ENCODE data around the gene PLEKHJ1.

PLEKHJ1 gene

DNA sequence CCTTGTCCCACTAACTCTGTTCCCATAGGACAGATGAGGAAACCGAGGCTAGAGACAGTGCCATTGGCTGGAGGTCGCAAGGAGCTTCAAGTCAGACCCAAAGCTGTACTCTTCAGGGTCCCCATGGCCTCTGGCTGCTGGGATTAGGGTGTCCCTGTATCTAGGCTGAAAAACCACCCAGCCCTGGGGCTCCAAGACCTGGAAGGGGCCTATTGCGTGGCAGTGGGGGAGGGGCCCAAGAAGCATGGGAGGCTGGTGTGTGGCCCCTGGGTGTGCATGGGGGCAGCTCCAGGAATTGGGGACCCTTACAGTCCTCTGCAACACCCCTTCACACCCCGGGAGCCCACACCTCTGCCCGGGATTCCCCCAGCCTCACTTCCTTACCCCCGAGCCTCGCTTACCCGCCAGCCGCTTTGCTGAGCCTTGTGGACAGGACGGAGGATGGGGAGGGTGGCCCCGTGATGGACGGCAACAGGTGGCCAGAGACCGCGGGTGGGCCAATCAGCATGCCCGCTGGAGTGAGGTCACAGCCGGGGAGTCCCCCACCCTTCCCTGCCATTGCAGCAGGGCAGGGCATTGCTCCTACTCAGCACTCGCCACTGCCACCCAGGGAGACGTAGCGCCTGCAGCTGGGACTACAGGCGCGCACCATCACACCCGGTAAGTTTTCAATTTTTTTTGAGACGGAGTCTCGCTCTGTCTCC lies 20.0 kb upstream of the PLEKHJ1 start, which contains the start of gene JSRP1:
TSS of gene JSRP1 (minus strand) at position 436 of the 704 bp plus-strand sequence. CDS start 1,103 bp downstream, outside the sequence.
- Histone ChIP-seq H3K9me3 (ENCODE audit: control insufficient read depth, insufficient read depth, low read length) (no peaks in the 10 kb centered on the region), H3K4me1 (ENCODE audit: insufficient read depth, low read length) (no peaks in the 10 kb centered on the region), H3K9ac (ENCODE audit: low read depth, low read length) (no peak within 1 kb of the TSS)

DNA sequence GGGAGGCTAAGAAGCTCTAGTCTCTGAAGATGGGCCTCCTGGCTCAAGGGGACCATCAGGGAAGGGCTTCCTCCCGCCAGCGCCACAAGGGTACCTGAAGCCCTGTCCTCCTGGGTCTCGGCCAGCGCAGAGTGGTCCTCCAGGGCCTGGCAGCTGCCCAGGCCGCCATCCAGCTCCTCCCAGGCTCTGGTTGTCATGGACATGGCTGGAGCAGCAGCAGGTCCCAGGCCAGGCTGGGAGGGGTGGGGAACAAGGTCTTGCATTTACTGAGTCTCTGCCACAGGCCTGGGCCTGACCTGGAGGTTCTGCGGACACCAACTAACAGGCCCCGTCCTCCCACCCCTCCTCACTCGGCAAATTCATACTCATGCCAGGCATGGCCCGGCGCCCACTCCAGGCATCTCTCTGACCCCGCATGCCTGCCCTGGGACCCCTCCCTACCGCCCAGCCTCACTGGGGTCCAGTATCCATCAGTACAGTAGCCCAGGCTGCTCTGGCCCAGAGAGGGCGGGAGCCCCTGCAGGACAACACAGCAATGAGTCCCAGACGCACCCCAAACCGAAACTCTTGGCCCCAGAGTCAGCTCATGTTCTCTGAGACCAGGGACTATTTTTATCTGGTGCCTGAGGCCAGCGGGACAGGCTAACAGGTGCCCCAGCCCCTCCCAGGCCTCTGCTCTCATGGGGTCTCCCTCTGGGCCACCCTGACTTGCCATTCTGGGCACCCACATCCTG lies 19.1 kb upstream of the PLEKHJ1 start:
- H3K9ac ChIP-seq (ENCODE audit: low read depth, low read length): no peak overlapping the region
- no peaks in the 10 kb centered on the region for H3K36me3 ChIP-seq (ENCODE audit: insufficient read depth, low read length)
- H3K4me1 ChIP-seq (ENCODE audit: insufficient read depth, low read length): no peaks in the 10 kb centered on the region
- no peaks in the 10 kb centered on the region for H3K9me3 ChIP-seq (ENCODE audit: control insufficient read depth, insufficient read depth, low read length)

More for the DNA sequence above, 20.0 kb upstream of the PLEKHJ1 start, which contains the start of gene JSRP1:
- H3K36me3 ChIP-seq (ENCODE audit: insufficient read depth, low read length): no peaks in the 10 kb centered on the region

DNA sequence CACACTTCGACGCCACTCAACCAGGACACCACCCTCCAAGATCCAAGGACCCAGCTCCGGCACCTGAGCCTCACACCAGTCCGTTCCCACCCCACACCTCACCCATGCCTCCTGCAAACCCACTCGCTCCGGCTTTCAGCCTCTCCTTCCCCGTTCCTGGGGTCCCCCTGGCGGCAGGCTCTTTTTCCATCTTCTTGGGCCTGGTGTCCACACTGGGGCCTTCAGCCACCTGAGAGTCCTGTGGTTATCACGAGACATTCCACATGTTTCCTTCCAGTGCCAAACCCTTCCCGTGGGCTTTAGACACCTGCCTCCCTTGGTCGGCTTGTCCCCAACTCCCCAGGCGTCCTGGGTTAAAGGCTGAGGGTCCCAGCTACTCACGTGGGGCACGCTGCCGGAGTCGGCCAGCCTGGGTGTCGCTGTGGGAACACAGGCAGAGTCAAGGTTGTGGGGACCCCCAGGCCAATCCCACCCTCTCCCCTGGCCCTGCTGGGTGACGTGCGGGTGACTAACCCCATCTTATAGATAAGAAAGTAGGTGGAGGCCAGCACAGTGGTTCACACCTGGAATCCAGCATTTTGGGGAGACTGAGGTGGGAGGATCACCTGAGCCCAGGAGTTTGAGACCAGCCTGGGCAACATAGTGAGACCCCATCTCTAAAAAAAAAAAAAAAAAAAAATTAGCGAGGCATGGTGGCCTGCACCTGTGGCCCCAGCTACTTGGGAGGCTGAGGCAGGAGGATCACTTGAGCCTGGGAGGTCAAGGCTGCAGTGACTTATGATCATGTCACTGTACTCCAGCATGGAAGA lies 18.1 kb upstream of the PLEKHJ1 start:
- no peaks in the 10 kb centered on the region for H3K4me1 ChIP-seq (ENCODE audit: insufficient read depth, low read length)
- H3K9ac ChIP-seq (ENCODE audit: low read depth, low read length): peak overlapping the region; percentile 63; the same call in 1 of the 2 replicates
- no peaks in the 10 kb centered on the region for H3K36me3 ChIP-seq (ENCODE audit: insufficient read depth, low read length)
- H3K9me3 ChIP-seq (ENCODE audit: control insufficient read depth, insufficient read depth, low read length): no peaks in the 10 kb centered on the region

GRCh38 chr19:2253106-2254063 lies 17.3 kb upstream of the PLEKHJ1 start:
- Histone ChIP-seq H3K9ac (ENCODE audit: low read depth, low read length) (peak overlapping the region; percentile 63), H3K4me1 (ENCODE audit: insufficient read depth, low read length) (no peaks in the 10 kb centered on the region), H3K9me3 (ENCODE audit: control insufficient read depth, insufficient read depth, low read length) (no peaks in the 10 kb centered on the region), H3K36me3 (ENCODE audit: insufficient read depth, low read length) (no peaks in the 10 kb centered on the region)

DNA sequence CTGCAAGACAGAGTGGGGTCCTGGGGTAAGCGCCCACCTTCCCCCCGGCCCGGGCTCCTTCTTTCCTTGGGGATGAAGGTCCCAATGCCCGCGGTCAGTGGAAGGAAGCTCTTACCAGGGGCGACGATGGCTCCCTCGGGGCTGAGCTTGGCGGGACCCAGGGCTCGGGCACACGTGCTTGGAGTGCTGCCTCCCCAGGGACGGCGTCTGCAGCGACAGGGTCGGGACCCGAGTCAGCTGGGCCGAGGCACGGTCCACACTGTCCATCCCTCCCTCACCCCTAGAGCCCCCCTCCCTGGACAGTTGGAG lies 16.6 kb upstream of the PLEKHJ1 start:
- H3K4me1 ChIP-seq (ENCODE audit: insufficient read depth, low read length): no peaks in the 10 kb centered on the region
- H3K9me3 ChIP-seq (ENCODE audit: control insufficient read depth, insufficient read depth, low read length): no peaks in the 10 kb centered on the region
- H3K9ac ChIP-seq (ENCODE audit: low read depth, low read length): peak overlapping the region; percentile 63
- H3K36me3 ChIP-seq (ENCODE audit: insufficient read depth, low read length): no peaks in the 10 kb centered on the region

DNA sequence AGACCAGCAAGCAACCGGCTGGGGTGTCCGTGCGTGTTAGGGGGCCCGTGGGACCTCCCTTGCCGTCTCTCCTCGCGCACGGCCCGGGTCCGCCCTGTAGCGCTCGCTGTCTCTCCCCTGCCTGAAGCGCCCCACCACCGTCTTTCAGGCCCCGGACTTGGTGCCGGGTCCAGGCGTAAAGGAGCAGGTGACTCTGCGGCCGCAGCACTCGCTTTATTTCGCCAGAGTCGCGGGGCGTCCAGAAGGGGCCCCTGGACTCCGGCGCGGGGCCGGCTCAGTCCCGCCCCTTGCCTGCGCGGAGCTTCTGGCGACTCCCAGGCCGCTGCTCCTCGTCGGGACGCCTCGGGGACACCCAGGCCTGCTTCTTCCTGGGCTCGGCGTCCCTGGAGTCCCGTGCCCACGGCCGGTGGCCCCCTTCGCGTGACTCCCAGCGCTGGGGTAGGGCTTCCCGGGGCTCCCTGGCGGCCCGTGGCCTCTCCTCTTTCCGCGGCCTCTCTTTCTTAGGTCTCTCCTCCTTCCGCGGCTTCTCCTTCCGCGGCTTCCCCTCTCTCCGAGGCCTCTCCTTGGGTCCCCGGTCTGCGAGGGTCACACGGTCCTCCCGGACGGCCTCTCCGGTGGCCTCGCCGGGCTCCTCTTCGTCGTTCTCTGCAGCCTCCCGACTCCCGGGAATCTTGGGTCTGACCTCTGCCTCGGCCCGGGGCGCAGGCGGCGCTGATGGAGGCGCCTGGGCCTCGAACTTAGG lies 16.1 kb upstream of the PLEKHJ1 start:
- H3K4me1 ChIP-seq (ENCODE audit: insufficient read depth, low read length): no peaks in the 10 kb centered on the region
- peak overlapping the region; percentile 63; the same call in 1 of the 2 replicates for H3K9ac ChIP-seq (ENCODE audit: low read depth, low read length)
- no peaks in the 10 kb centered on the region for H3K36me3 ChIP-seq (ENCODE audit: insufficient read depth, low read length)
- H3K9me3 ChIP-seq (ENCODE audit: control insufficient read depth, insufficient read depth, low read length): no peaks in the 10 kb centered on the region

DNA sequence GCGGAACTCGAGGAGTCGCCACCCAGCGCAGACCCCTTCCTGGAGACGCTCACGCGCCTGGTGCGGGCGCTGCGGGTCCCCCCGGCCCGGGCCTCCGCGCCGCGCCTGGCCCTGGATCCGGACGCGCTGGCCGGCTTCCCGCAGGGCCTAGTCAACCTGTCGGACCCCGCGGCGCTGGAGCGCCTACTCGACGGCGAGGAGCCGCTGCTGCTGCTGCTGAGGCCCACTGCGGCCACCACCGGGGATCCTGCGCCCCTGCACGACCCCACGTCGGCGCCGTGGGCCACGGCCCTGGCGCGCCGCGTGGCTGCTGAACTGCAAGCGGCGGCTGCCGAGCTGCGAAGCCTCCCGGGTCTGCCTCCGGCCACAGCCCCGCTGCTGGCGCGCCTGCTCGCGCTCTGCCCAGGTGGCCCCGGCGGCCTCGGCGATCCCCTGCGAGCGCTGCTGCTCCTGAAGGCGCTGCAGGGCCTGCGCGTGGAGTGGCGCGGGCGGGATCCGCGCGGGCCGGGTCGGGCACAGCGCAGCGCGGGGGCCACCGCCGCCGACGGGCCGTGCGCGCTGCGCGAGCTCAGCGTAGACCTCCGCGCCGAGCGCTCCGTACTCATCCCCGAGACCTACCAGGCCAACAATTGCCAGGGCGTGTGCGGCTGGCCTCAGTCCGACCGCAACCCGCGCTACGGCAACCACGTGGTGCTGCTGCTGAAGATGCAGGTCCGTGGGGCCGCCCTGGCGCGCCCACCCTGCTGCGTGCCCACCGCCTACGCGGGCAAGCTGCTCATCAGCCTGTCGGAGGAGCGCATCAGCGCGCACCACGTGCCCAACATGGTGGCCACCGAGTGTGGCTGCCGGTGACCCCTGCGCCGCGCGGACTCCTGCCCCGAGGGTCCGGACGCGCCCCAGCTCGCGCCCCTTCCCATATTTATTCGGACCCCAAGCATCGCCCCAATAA lies 15.3 kb upstream of the PLEKHJ1 start:
- Histone ChIP-seq H3K9me3 (ENCODE audit: control insufficient read depth, insufficient read depth, low read length) (no peaks in the 10 kb centered on the region), H3K4me1 (ENCODE audit: insufficient read depth, low read length) (no peaks in the 10 kb centered on the region), H3K9ac (ENCODE audit: low read depth, low read length) (no peak overlapping the region), H3K36me3 (ENCODE audit: insufficient read depth, low read length) (0 out of 2 replicates have a peak, but pooled peaks cover 5% of the 10 kb centered on the region)

DNA sequence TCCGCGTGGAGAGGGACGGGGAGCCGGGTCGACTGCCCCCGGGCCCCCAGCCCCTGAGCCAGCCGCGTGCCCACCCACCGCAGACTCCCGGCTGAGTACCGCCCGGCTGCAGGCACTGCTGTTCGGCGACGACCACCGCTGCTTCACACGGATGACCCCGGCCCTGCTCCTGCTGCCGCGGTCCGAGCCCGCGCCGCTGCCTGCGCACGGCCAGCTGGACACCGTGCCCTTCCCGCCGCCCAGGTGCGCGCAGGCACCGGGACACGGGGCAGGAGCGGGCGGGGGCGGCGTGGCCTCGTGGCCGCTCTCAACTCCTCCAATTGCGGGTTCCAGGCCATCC lies 14.6 kb upstream of the PLEKHJ1 start:
- Histone ChIP-seq H3K9ac (ENCODE audit: low read depth, low read length) (no peak overlapping the region), H3K4me1 (ENCODE audit: insufficient read depth, low read length) (no peaks in the 10 kb centered on the region), H3K36me3 (ENCODE audit: insufficient read depth, low read length) (0 out of 2 replicates have a peak, but pooled peaks cover 8% of the 10 kb centered on the region), H3K9me3 (ENCODE audit: control insufficient read depth, insufficient read depth, low read length) (no peaks in the 10 kb centered on the region)

GRCh38 chr19:2249880-2250765 lies 14.0 kb upstream of the PLEKHJ1 start:
- no peak overlapping the region for H3K9ac ChIP-seq (ENCODE audit: low read depth, low read length)
- H3K9me3 ChIP-seq (ENCODE audit: control insufficient read depth, insufficient read depth, low read length): no peaks in the 10 kb centered on the region
- H3K4me1 ChIP-seq (ENCODE audit: insufficient read depth, low read length): no peaks in the 10 kb centered on the region
- H3K36me3 ChIP-seq (ENCODE audit: insufficient read depth, low read length): 0 out of 2 replicates have a peak, but pooled peaks cover 11% of the 10 kb centered on the region

GRCh38 chr19:2249010-2249866 lies 13.1 kb upstream of the PLEKHJ1 start, which contains the start of gene AMH:
Gene AMH, plus strand, starts transcription at chr19:2249323. Its CDS starts 10 bp downstream, at chr19:2249333.
- Histone ChIP-seq H3K9me3 (ENCODE audit: control insufficient read depth, insufficient read depth, low read length) (no peaks in the 10 kb centered on the region), H3K9ac (ENCODE audit: low read depth, low read length) (no peak within 1 kb of the TSS), H3K36me3 (ENCODE audit: insufficient read depth, low read length) (peaks cover 17% of the 10 kb centered on the region), H3K4me1 (ENCODE audit: insufficient read depth, low read length) (no peaks in the 10 kb centered on the region)
